ENCODE results near the gene BATF3. TPM values are rescaled to one million over a fixed set of nuclear protein-coding genes. Genes with fewer than 3 reads are reported as not detected.

The BATF3 gene
- total and polyA plus RNA-seq, 9 of the 15 experiments (the other 6 are each of a cell fraction or from before 2014, with no cell fraction given): 0.40 to 3.8 (median 2.0) TPM

GRCh38 chr1:212675675-212676074 lies 24.0 kb downstream of the BATF3 start:
- FAIRE-seq (no peak), DNase-seq (ENCODE audit: extremely low read depth in 1 of 4, low spot score in 3 of 4) (no peak), ATAC-seq (no peak)
- intact Hi-C loops (cut with micrococcal nuclease): no loop called here
- H3K36me3 ChIP-seq (ENCODE audit: control insufficient read depth, insufficient read depth, low read length): no peaks in the 10 kb centered on the region
- no peak overlapping the region for H3K27ac ChIP-seq (ENCODE audit: extremely low read depth, low read depth, low read length)
- H3K4me2 ChIP-seq (ENCODE audit: insufficient read depth, low read length): no peak overlapping the region
- TF ChIP-seq NFE2 (IDR thresholded peaks at IDR 0.05; ENCODE audit: low read depth): peak; percentile 28; the same call in 1 of the 2 replicates
- peak; percentile 96 for TF ChIP-seq ZNF316 (IDR thresholded peaks at IDR 0.05)
- TF ChIP-seq FOXM1 (IDR thresholded peaks at IDR 0.05; ENCODE audit: low read depth): no peak
- no peak for TF ChIP-seq FOXM1 (CRISPR knock-in tag; IDR thresholded peaks at IDR 0.05; ENCODE audit: low read depth)
- TF ChIP-seq MAFG (tag; conservative IDR thresholded peaks at IDR 0.05): peak; percentile 88
- TF ChIP-seq MAFK (IDR thresholded peaks at IDR 0.05; ENCODE audit: low read length): peak; percentile 98
- TF ChIP-seq ZNF695 (CRISPR knock-in tag; IDR thresholded peaks at IDR 0.05): no peak
- TF ChIP-seq SRSF7 (optimal IDR thresholded peaks at IDR 0.05; ENCODE audit: low read depth, low read length): no peak
- TF ChIP-seq CSDE1 (IDR thresholded peaks at IDR 0.05): no peak
- TF ChIP-seq ZBTB49 (CRISPR knock-in tag; IDR thresholded peaks at IDR 0.05; ENCODE audit: borderline replicate concordance): no peak
- TF ChIP-seq SIRT6 (IDR thresholded peaks at IDR 0.05; ENCODE audit: low read depth, low read length): no peak
- peak; percentile 97 for TF ChIP-seq MAFF (IDR thresholded peaks at IDR 0.05; ENCODE audit: low read length)
- TF ChIP-seq C11orf30 (IDR thresholded peaks at IDR 0.05; ENCODE audit: low read depth): peak; percentile 92
- no peak for TF ChIP-seq SMARCA4 (IDR thresholded peaks at IDR 0.05)
- no peaks in the 10 kb centered on the region for H3K9me3 ChIP-seq (replicated peaks; ENCODE audit: control insufficient read depth, insufficient read depth, low read depth, low read length)
- peaks cover 13 to 35% of the 10 kb centered on the region in 2 experiments for H3K27me3 ChIP-seq (ENCODE audit: control insufficient read depth in 2 of 2, insufficient read depth in 2 of 2, low read length in 2 of 2)
- no peaks in the 10 kb centered on the region for H3K9me1 ChIP-seq (ENCODE audit: control insufficient read depth, insufficient read depth, low read length)
- no peaks in the 10 kb centered on the region; a peak in 1 of 5 replicates for H3K4me1 ChIP-seq (replicated peaks in 1 of 2; ENCODE audit: control insufficient read depth in 2 of 2, insufficient read depth in 2 of 2, low read length in 2 of 2)
- ChIA-PET POLR2A (no interaction called here), CTCF (ENCODE audit: low intra/inter-chr PET ratio) (interaction anchor here (0.6 kb wide), 1 partner anchor 111 kb away, joined by 3 read pairs; no protein-coding TSS in a partner anchor)
- BruUV-seq (replicated peaks): no TSS peak
- H4K20me1 ChIP-seq (replicated peaks; ENCODE audit: control insufficient read depth, insufficient read depth, low read length): no peaks in the 10 kb centered on the region
- 34% methylated on average over 3 of the region's 3 CpGs for WGBS (ENCODE audit: insufficient coverage, low coverage, missing lambda C conversion rate)
- H3K79me2 ChIP-seq (ENCODE audit: control insufficient read depth, insufficient read depth, low read length): no peaks in the 10 kb centered on the region
- no peak overlapping the region for H3K4me3 ChIP-seq
- no peak overlapping the region for H3K9ac ChIP-seq (ENCODE audit: insufficient read depth in 1 of 2, low read depth in 2 of 2, low read length in 2 of 2)
- no peak overlapping the region for H2AFZ ChIP-seq (ENCODE audit: low read depth, low read length)
- in situ Hi-C loops (cut with MboI): no loop called here
